Endometrial microvascular endothelial cells (primary cell): Measurements from ENCODE around the gene PSMA8. TPM values are rescaled to one million over a fixed set of nuclear protein-coding genes. Genes with fewer than 3 reads are reported as not detected.
"Not testable (repeated sequence)": the region's sequence is repeated elsewhere in the genome, so short reads cannot be mapped to it uniquely, and the experiment has no call there.

ENCODE experiments used
- in situ Hi-C: cut with HindIII; loops from 2 replicates; pipeline ENCODE4 v1.10.0; 2017; ENCODE audit warnings: low sequenced_read_pairs, low pct_unique_long_range_greater_than_20kb; ENCODE audit errors: inconsistent ontology term
- total RNA-seq: library from RNA; depleted of rRNA; stranded (reverse); fragments of >200 nt; gene quantifications from one replicate; pipeline ENCODE4 v1.2.3, GENCODE V29; 2015; ENCODE audit errors: inconsistent ontology term

The PSMA8 gene
- total RNA-seq, 1 donor from 2014 or later: not detected

- in situ Hi-C loops: no loop called here
These were observed 25.7 kb downstream of the PSMA8 start for GRCh38 chr18:26159353-26159752.

GRCh38 chr18:26164571-26164970 lies 30.9 kb downstream of the PSMA8 start:
- in situ Hi-C loops: no loop called here

GRCh38 chr18:26167592-26167991 lies 33.9 kb downstream of the PSMA8 start:
- in situ Hi-C loops: not testable (repeated sequence)

GRCh38 chr18:26175481-26175880 lies 41.8 kb downstream of the PSMA8 start:
- in situ Hi-C loops: no loop called here

GRCh38 chr18:26176134-26176533 lies 42.5 kb downstream of the PSMA8 start:
- in situ Hi-C loops: no loop called here

- in situ Hi-C loops: no loop called here
These were observed 47.7 kb downstream of the PSMA8 start for GRCh38 chr18:26181343-26181826.

- in situ Hi-C loops: no loop called here
These were observed 49.9 kb downstream of the PSMA8 start for GRCh38 chr18:26183395-26184112.

GRCh38 chr18:26185267-26185666 lies 51.6 kb downstream of the PSMA8 start:
- in situ Hi-C loops: no loop called here

GRCh38 chr18:26190506-26190905 lies 56.8 kb downstream of the PSMA8 start:
- in situ Hi-C loops: no loop called here

- in situ Hi-C loops: no loop called here
These were observed 58.6 kb downstream of the PSMA8 start for GRCh38 chr18:26192233-26192632.

GRCh38 chr18:26196605-26197004 lies 62.9 kb downstream of the PSMA8 start:
- in situ Hi-C loops: no loop called here

GRCh38 chr18:26202001-26202400 lies 68.3 kb downstream of the PSMA8 start:
- in situ Hi-C loops: not testable (repeated sequence)

GRCh38 chr18:26205318-26205717 lies 71.6 kb downstream of the PSMA8 start:
- in situ Hi-C loops: no loop called here

GRCh38 chr18:26206488-26206887 lies 72.8 kb downstream of the PSMA8 start:
- in situ Hi-C loops: no loop called here

GRCh38 chr18:26207937-26208336 lies 74.3 kb downstream of the PSMA8 start:
- in situ Hi-C loops: no loop called here

- in situ Hi-C loops: no loop called here
These were observed 75.3 kb downstream of the PSMA8 start for GRCh38 chr18:26208977-26209376.

- in situ Hi-C loops: no loop called here
These were observed 76.5 kb downstream of the PSMA8 start for GRCh38 chr18:26210147-26210546.

- in situ Hi-C loops: no loop called here
These were observed 81.7 kb downstream of the PSMA8 start for GRCh38 chr18:26215247-26215970.

- in situ Hi-C loops: no loop called here
These were observed 91.5 kb downstream of the PSMA8 start for GRCh38 chr18:26225022-26225693.

GRCh38 chr18:26225915-26226228 lies 92.2 kb downstream of the PSMA8 start:
- in situ Hi-C loops: no loop called here
